Stimulated activated CD4-positive, alpha-beta T cell treated with anti-CD3 and anti-CD28 coated beads, Interleukin-1b, Interleukin-23, amount 100 ng/mL, for 4 hours (primary cell): Measurements from ENCODE around the gene ARHGEF33.

Experiments used
- DNase-seq, 2 donors: peaks; one replicate each; pipeline ENCODE4 v3.0.0-alpha.2; 2020; ENCODE audit warnings: low read depth in 2 of 2

Gene ARHGEF33

GRCh38 chr2:39017334-39017733, 127.7 kb downstream of the ARHGEF33 start:
- no peak for DNase-seq

GRCh38 chr2:39018638-39019037, 129.0 kb downstream of the ARHGEF33 start:
- no peak for DNase-seq

GRCh38 chr2:39020383-39020782, 130.7 kb downstream of the ARHGEF33 start:
- no peak for DNase-seq

GRCh38 chr2:39022642-39023235, 133.1 kb downstream of the ARHGEF33 start:
- DNase-seq, result no peak

- DNase-seq, result no peak
Observed at GRCh38 chr2:39023649-39024048, 134.0 kb downstream of the ARHGEF33 start.

GRCh38 chr2:39024833-39025232, 135.2 kb downstream of the ARHGEF33 start:
- no peak for DNase-seq
